Fibroblast of lung (primary cell): Measurements from ENCODE around the gene HDAC4. TPM values are rescaled to one million over a fixed set of nuclear protein-coding genes. Genes with fewer than 3 reads are reported as not detected.

Source experiments
- DNase-seq, 2 donors: peaks; one replicate each; pipeline versions ENCODE4 v3.0.0 to v3.0.0-alpha.2; 2010; ENCODE audit warnings: low read depth in 2 of 2
- H2AFZ ChIP-seq: 2 replicates; pipeline ENCODE4 v1.5.1; 2012; ENCODE audit warnings: low read length, control low read depth, inconsistent platforms
- H3K27ac ChIP-seq: 2 replicates; pipeline ENCODE4 v1.5.1; 2011; ENCODE audit warnings: low read length, control low read depth; ENCODE audit not compliant: insufficient read depth
- H3K27me3 ChIP-seq: 2 replicates; pipeline ENCODE4 v1.5.1; 2011; ENCODE audit warnings: mild to moderate bottlenecking, low read length; ENCODE audit not compliant: control insufficient read depth, insufficient read depth
- H3K36me3 ChIP-seq: 2 replicates; pipeline ENCODE4 v1.5.1; 2011; ENCODE audit warnings: low read length; ENCODE audit not compliant: control insufficient read depth, insufficient read depth
- H3K4me1 ChIP-seq: 2 replicates; pipeline ENCODE4 v1.5.1; 2011; ENCODE audit warnings: low read length; ENCODE audit not compliant: control insufficient read depth, insufficient read depth; ENCODE audit errors: extremely low read depth
- H3K4me2 ChIP-seq: 2 replicates; pipeline ENCODE4 v1.5.1; 2011; ENCODE audit warnings: low read length, control low read depth; ENCODE audit not compliant: insufficient read depth; ENCODE audit errors: extremely low read depth
- H3K4me3 ChIP-seq, 4 experiments: fragments of 200-600 bp in 1 of 4; sonication (generic) in 1 of 4; replicated peaks in 1 of 4; 2 replicates each; pipeline ENCODE4 v1.5.1; 2011 to 2016; ENCODE audit warnings: low read length in 4 of 4, low read depth in 3 of 4, mild to moderate bottlenecking in 3 of 4, control low read depth in 2 of 4, inconsistent platforms in 1 of 4, mixed read lengths in 1 of 4; ENCODE audit not compliant: insufficient read depth in 1 of 4; ENCODE audit errors: control extremely low read depth in 1 of 4
- H3K79me2 ChIP-seq: 2 replicates; pipeline ENCODE4 v1.5.1; 2012; ENCODE audit warnings: mild to moderate bottlenecking, low read length, inconsistent platforms; ENCODE audit not compliant: control insufficient read depth, insufficient read depth
- H3K9ac ChIP-seq: 2 replicates; pipeline ENCODE4 v1.5.1; 2011; ENCODE audit warnings: mild to moderate bottlenecking, low read length, control low read depth; ENCODE audit not compliant: insufficient read depth
- H3K9me3 ChIP-seq: 2 replicates; pipeline ENCODE4 v1.5.1; 2012; ENCODE audit warnings: low read depth, low read length; ENCODE audit not compliant: control insufficient read depth, insufficient read depth
- H4K20me1 ChIP-seq: 2 replicates; pipeline ENCODE4 v1.5.1; 2011; ENCODE audit warnings: low read length; ENCODE audit not compliant: control insufficient read depth, insufficient read depth; ENCODE audit errors: extremely low read depth
- CTCF ChIP-seq, 2 donors: IDR thresholded peaks in 1 of 2; conservative IDR thresholded peaks in 1 of 2; 1 replicate in 1 of 2; 2 replicates in 1 of 2; pipeline ENCODE4 v1.5.1; 2011 to 2012; ENCODE audit warnings: low read length in 2 of 2, control low read depth in 1 of 2, inconsistent platforms in 1 of 2, low read depth in 1 of 2, mild to moderate bottlenecking in 1 of 2
- EZH2 ChIP-seq: IDR thresholded peaks from 2 replicates; pipeline ENCODE4 v1.5.1; 2012; ENCODE audit warnings: low read length, control low read depth, mild to moderate bottlenecking; ENCODE audit errors: missing control alignments
- polyA plus RNA-seq, 2 donors: library from polyadenylated mRNA; depleted of rRNA in 1 of 2; stranded (reverse) in 1 of 2; unstranded in 1 of 2; fragments of >200 nt; gene quantifications; 2 replicates each; pipeline ENCODE4 v1.2.1, GENCODE V29; 2011 to 2012; ENCODE audit warnings: missing spikeins in 1 of 2
- total RNA-seq: library from RNA; depleted of rRNA; stranded (reverse); fragments of >200 nt; gene quantifications from 2 replicates; pipeline ENCODE4 v1.2.1, GENCODE V29; 2014

The HDAC4 gene
- total and polyA plus RNA-seq, 2 donors (not counting 1 experiment from before 2014, with no cell fraction given) = 7.4 to 19.8 TPM

- H2AFZ ChIP-seq = no peak overlapping the region
- no peaks in the 10 kb centered on the region for H3K36me3 ChIP-seq
- H3K9me3 ChIP-seq = no peaks in the 10 kb centered on the region
- no peak overlapping the region for H3K4me3 ChIP-seq
- no peak overlapping the region for H3K9ac ChIP-seq
- TF ChIP-seq EZH2 (no peak), CTCF (conservative IDR thresholded peaks at IDR 0.05 in 1 of 2, IDR thresholded peaks at IDR 0.05 in 1 of 2; ENCODE audit: low read depth in 1 of 2, low read length in 2 of 2) (no peak)
- H3K27me3 ChIP-seq = no peaks in the 10 kb centered on the region
- no peak for DNase-seq
- peaks cover 22% of the 10 kb centered on the region for H3K4me1 ChIP-seq
- H3K27ac ChIP-seq = no peak overlapping the region
- no peak overlapping the region for H3K4me2 ChIP-seq
- H4K20me1 ChIP-seq = no peaks in the 10 kb centered on the region
- peaks cover 11% of the 10 kb centered on the region for H3K79me2 ChIP-seq
Measured at GRCh38 chr2:239261796-239262483, 138.9 kb downstream of the HDAC4 start.

GRCh38 chr2:239261356-239261755 is 139.5 kb downstream of the HDAC4 start:
- Histone ChIP-seq H3K27me3 (no peaks in the 10 kb centered on the region), H3K79me2 (peaks cover 6% of the 10 kb centered on the region), H3K4me3 (no peak overlapping the region), H3K4me2 (no peak overlapping the region), H3K4me1 (peaks cover 22% of the 10 kb centered on the region), H3K36me3 (no peaks in the 10 kb centered on the region), H4K20me1 (no peaks in the 10 kb centered on the region), H3K9me3 (no peaks in the 10 kb centered on the region), H3K27ac (no peak overlapping the region), H3K9ac (no peak overlapping the region), H2AFZ (no peak overlapping the region)
- TF ChIP-seq CTCF (conservative IDR thresholded peaks at IDR 0.05 in 1 of 2, IDR thresholded peaks at IDR 0.05 in 1 of 2; ENCODE audit: low read depth in 1 of 2, low read length in 2 of 2) (no peak), EZH2 (no peak)
- no peak for DNase-seq

- no peak overlapping the region for H2AFZ ChIP-seq
- H3K4me2 ChIP-seq = no peak overlapping the region
- H3K4me3 ChIP-seq = no peak overlapping the region
- H3K27me3 ChIP-seq = no peaks in the 10 kb centered on the region
- H3K27ac ChIP-seq = no peak overlapping the region
- H3K36me3 ChIP-seq = no peaks in the 10 kb centered on the region
- H3K4me1 ChIP-seq = peaks cover 22% of the 10 kb centered on the region
- peaks cover 2% of the 10 kb centered on the region for H3K79me2 ChIP-seq
- H3K9me3 ChIP-seq = no peaks in the 10 kb centered on the region
- no peak for DNase-seq
- no peak overlapping the region for H3K9ac ChIP-seq
- no peaks in the 10 kb centered on the region for H4K20me1 ChIP-seq
- no peak for TF ChIP-seq EZH2
- no peak for TF ChIP-seq CTCF (conservative IDR thresholded peaks at IDR 0.05 in 1 of 2, IDR thresholded peaks at IDR 0.05 in 1 of 2; ENCODE audit: low read depth in 1 of 2, low read length in 2 of 2)
Measured at GRCh38 chr2:239260546-239261327, 140.1 kb downstream of the HDAC4 start.
